HG03575 (cell line): ENCODE results near the gene AGBL4.

Experiments used
- ATAC-seq: cut with Tn5 transposase; IDR thresholded peaks from one replicate; pipeline ENCODE4 v1.9.1; 2021; ENCODE audit not compliant: unreplicated experiment, insufficient number of reproducible peaks, low FRiP score; ENCODE audit errors: extremely low read depth

Gene AGBL4

DNA sequence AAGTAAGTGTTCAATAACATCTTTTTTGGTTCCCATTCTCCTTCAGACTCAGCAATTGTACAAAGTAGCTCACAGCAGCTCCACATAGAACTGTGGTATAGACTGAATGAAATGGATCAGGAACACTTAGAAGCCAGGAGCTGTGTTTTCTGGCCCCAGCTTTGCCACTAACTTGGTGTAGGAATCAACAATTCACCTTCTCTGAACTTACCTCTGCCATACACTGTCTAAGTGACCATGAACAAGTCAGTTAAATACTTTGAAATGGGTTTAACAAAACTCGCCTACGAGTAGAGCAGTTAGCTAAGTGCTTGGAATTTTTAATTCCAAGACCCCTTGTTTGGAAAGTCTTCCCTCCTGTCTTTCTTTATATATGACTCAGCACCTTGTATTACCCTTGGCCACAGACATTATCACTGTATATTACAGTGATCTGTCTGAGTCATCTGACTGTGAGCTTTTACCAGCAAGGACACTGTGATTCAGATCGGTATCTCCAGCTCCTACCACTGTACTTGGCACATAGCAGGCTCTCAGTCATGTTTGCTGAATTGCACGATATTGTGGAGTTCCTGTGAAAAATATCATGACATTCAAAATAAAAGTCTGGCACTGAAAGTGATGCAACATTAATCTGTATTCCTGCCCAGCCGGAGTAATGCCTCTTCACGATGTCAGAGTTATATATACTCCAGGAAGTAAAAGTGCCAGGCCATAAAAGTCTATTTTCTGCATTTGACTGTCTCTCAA lies 1145.4 kb downstream of the AGBL4 start:
- ATAC-seq = no peak

DNA sequence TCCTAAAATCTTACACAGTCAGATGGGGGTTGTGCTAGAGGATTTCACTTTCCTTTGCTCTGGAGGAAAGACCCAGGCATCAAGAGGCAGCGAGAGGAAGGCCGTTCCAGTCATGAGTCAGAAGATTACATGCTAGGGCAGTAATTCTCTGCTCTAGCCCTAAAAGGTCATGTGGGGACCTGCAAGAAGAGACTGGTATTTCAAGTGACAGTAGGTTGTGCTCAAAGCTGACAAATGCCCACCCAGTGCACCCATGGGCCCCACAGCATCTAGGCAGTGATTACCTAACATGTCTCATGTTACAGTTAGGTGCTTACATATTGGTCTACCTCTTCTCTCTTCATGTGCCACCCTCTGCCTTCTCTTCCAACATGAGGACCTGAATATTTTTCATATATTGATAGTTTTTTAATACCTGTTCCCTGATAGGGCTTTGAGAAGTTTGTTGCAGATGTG lies 1147.4 kb downstream of the AGBL4 start:
- ATAC-seq = no peak

GRCh38 chr1:48875552-48876329 lies 1148.0 kb downstream of the AGBL4 start:
- ATAC-seq = no peak

- ATAC-seq = no peak
Observed at GRCh38 chr1:48873944-48874343, 1149.8 kb downstream of the AGBL4 start.

DNA sequence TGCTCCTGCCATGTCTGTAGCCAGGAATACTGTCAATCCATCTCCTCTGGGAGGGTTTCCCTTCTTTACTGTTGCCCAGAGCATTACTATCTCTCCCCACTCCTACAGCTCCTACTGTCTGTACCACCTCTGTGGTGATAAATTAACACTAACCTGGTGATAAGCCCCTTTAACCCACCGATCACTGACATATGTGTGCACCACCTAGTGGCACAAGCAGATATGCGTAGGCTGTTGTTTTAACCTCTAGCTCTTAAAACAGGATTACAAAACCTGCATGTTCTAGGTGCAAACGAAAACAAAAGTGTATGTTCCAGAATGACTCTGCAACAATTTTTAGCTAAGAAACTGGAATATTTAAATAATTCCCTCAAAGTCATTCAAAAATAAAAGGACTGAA lies 1153.2 kb downstream of the AGBL4 start:
- no peak for ATAC-seq

DNA sequence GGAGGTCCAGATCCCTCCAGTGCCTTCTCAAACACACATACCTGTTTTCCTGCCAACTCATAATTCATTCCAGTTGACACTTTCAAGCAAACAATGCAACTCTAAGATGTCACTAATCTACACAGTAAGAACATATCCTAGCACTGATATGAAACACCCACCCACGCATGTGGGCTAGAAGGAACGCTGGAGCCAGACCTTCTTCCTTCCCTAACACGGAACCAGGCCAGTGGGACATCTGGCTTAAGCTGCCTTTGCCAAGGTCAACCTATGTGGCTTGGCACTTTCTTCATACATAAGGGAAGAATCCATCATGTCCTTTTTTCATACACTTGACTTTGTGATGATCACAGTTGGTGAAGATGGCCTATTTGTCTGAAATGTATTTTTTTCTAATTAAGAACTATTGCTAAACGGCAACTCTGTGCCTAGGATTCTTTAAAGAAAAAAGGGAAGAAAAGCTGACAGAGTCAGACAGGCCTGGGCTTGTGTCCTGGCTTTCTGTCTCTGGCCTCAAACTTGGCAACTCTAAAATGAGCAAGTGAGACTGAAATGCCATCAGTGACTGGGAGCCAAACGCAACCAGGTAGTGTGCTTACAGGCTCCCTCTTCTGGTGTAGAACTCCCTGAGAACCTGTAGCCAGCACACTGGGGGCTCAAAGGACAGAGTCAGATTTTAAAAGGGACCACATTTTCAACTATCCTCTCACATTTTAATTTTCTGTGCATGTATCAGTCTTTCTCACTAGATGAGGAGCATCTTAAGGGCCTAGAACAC lies 1154.4 kb downstream of the AGBL4 start:
- ATAC-seq = no peak

DNA sequence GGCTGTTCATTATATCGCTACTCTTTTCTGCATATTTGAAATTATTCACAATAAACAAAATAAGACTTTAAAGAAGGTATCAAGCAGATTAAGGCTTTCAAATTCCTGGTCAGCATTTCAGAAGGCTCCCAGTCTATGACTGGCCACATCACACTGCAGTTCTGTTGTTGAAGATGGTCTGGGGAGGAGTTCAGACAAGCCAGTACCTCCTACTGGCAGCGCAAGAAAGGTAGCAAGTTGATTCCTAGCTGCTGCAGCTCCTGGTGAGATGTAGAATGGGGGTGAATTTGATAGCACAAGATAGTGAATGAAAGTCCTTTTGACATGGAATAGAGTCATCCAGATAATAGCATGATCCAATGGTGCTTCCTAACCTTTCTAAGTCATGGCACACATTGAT lies 1158.8 kb downstream of the AGBL4 start:
- ATAC-seq = no peak

DNA sequence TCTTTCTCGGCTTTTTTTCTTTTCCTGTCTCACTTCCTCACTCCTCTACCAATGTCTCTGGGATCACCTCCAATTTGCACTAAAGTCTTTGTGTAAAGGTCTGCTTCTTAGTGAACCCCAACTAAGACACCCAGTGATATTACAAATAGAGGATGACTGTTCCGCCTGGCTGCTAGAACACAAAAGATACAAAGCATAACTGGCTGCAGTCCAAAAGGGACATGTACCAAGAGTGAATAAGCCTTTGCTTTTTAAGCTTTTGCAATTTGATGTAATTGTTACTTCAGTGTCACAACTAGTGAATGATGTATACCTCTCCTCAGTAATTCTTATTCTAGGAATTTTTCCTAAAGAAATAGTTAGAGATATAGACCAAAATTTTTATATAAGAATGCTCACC lies 1164.3 kb downstream of the AGBL4 start:
- ATAC-seq = no peak

DNA sequence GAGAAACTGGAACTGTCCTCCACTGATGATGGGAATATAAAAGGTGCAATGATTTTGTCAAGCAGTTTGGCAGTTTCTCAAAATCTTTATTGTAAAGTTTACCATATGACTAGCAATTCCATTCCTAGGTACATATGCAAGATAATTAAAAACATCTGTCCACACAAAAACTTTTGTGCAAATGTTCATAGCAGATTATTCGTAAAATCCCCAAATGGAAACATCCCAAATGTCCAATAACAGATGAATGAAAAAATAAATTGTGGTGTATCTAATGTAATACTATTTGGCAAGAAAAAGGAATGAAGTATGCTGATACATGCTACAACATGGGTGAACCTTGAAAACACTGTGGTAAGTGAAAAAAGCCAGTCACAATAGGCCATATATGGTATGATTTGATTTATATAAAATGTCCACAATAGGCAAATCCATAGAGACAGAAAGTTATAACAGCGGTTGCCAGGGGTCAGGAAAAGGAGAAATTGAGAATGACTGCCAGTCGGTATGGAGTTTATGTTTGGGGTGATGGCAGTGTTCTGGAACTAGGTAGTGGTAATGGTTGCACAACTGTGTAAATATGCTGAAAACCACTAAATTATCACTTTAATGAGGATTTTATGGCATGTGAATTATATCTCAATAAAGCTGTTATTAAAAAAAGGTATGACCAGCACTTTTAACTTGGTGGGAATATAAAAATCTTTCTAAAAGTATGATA lies 1165.4 kb downstream of the AGBL4 start:
- no peak for ATAC-seq

DNA sequence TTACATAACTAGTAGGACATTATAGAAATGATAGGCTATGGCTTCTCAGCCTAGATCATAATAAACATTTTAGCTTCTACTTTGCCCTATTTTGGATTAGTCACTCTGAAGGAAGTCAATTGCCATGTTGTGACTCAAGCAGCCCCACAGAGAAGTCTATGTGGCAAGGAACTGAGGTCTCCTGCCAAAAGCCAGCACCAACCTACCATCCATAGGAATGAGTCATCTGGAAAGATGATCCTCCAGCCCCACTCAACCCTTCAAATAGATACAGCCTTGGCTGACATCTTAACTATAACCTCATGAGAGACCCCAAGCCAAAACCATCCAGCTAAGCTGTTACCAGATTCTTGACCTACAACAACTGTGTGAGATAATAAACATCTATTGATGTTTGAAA lies 1170.7 kb downstream of the AGBL4 start:
- ATAC-seq = no peak

- ATAC-seq = no peak
Observed at GRCh38 chr1:48851638-48852037, 1172.1 kb downstream of the AGBL4 start.

- no peak for ATAC-seq
Observed at GRCh38 chr1:48848035-48848434, 1175.7 kb downstream of the AGBL4 start.

- ATAC-seq = no peak
Observed at GRCh38 chr1:48846441-48846840, 1177.3 kb downstream of the AGBL4 start.

DNA sequence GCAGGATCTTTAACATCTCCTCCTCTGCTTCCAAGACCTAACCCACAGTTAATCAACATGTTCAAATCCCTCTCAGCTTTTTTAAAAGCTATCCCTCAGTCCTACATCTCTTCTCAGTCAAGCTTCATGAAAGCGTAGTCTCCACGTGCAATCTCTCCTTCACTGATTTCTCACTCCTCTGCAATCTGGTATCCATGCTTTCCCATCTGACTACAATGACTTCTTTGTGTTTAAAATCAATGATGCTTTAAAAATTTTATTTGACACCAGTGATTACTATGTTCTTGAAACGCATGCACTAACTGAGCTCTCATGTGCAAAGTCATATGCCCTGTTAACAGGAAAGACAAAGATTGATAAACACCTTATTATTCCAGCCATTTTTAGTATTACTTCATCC lies 1179.6 kb downstream of the AGBL4 start:
- no peak for ATAC-seq

DNA sequence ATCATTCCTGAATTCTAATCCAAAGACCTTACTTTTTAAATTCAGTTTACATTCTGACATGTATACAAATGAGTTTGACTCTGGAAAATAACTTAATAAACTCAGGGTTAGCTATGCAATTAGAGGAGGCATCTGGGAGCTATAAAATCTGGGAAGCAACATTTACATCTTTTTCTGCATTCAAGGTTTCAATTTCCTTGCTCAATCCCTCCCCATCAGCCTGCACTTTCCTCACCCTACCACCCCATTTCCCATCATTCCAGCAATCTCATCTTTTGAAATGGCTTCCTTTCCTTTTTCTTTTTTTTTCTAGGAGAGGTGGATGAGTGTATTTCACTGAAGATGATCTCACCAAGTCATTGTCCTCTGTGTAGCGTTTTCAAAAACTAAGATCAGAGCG lies 1181.8 kb downstream of the AGBL4 start:
- no peak for ATAC-seq

GRCh38 chr1:48841461-48841860 lies 1182.3 kb downstream of the AGBL4 start:
- ATAC-seq = no peak

GRCh38 chr1:48831120-48831978 lies 1192.4 kb downstream of the AGBL4 start:
- no peak for ATAC-seq

DNA sequence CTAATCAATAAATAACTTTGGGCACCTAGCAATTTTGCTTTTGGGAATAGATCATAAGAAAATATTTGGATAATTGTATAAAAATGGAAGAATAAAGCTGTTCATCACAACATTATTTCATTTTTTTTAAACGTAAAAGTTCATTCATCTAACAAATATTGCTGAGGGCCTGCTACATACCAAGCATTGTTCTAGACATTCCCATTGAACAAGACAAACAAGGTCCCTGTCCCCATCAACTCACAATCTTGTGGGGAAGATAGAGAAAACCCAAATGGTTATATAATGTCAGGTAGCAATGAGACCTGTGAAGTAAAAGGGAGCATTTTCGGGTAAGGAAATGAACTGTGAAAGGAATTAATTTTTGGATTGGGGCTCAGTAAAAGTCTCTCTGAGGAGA lies 1193.0 kb downstream of the AGBL4 start:
- ATAC-seq = no peak
